HEK293T (cell line): ENCODE measurements around the gene SMIM24.

ENCODE experiments used
- ELF4 ChIP-seq: fragments of 450-650 bp; IDR thresholded peaks from 2 replicates; pipeline ENCODE4 v1.6.1; 2017; ENCODE audit warnings: antibody characterized with exemption
- FOXK2 ChIP-seq: fragments of 450-650 bp; IDR thresholded peaks from 2 replicates; pipeline ENCODE4 v1.6.1; 2016; ENCODE audit warnings: mild to moderate bottlenecking
- FOXM1 ChIP-seq: fragments of 450-650 bp; IDR thresholded peaks from 2 replicates; pipeline ENCODE4 v1.6.1; 2017; ENCODE audit warnings: mild to moderate bottlenecking, borderline replicate concordance
- L3MBTL2 ChIP-seq: fragments of 450-650 bp; conservative IDR thresholded peaks from 2 replicates; pipeline ENCODE4 v1.6.1; 2016; ENCODE audit warnings: mild to moderate bottlenecking
- LEF1 ChIP-seq: fragments of 450-650 bp; IDR thresholded peaks from 2 replicates; pipeline ENCODE4 v1.6.1; 2017; ENCODE audit warnings: mild to moderate bottlenecking, borderline replicate concordance
- SUZ12 ChIP-seq: fragments of 450-650 bp; IDR thresholded peaks from 2 replicates; pipeline ENCODE4 v1.6.1; 2016; ENCODE audit warnings: mild to moderate bottlenecking
- ZNF384 ChIP-seq: fragments of 450-650 bp; IDR thresholded peaks from 2 replicates; pipeline ENCODE4 v1.6.1; 2016

- TF ChIP-seq FOXK2 (no peak), ZNF384 (no peak), LEF1 (no peak), SUZ12 (no peak), ELF4 (no peak), L3MBTL2 (no peak), FOXM1 (no peak)
Measured at GRCh38 chr19:3456925-3457527, 23.3 kb downstream of the SMIM24 start.
